ENCODE measurements around the gene TICAM1.

DNA sequence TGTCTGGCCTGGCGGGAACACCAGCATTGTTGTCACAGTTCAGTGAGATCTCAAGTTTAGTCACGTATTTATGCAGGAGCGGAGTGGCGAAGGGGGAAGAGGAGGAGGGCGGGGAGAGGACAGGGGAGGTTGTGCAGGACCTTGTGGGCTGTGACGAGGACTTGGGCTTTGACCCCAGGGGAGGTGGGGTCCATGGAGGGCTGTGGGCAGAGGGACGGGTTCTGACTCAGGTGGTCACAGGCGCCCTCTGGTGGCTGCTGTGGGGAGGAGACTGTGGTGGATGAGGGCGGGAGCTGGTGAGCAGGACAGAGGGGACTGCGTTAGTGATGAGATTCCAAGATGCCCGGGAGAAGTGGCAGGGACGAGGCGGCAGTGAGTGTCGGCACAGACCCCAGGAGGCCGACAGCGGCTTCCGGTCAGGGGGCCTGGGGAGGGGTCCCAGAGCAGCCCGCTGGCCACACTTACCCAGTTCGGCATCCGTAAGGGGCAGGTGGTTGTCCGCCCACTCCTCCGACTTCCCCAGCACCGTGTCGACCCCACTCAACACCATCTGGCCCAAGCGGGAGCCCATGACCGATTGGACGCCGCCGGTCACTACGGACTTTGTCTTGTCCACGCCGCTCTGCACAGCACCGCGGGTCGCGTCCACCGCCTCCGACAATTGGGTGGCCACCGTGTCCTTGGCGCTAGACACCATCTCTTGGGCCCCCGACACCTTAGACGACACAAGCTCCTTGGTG, 20.2 kb upstream of the TICAM1 start:
- peak; percentile 87 for TF ChIP-seq CTCF (conservative IDR thresholded peaks at IDR 0.05)
- no peak for TF ChIP-seq ZFX (IDR thresholded peaks at IDR 0.05)

All from C4-2B (cell line).